Measurements from ENCODE around the gene RAB11FIP3. TPM values are rescaled to one million over a fixed set of nuclear protein-coding genes. Genes with fewer than 3 reads are reported as not detected.

Gene RAB11FIP3
- total and polyA plus RNA-seq, 9 of the 15 experiments (the other 6 are each of a cell fraction or from before 2014, with no cell fraction given): 0.46 to 13.1 (median 4.3) TPM

GRCh38 chr16:510066-510825 is 84.8 kb downstream of the RAB11FIP3 start (continued):
- TF ChIP-seq HMGXB4 (CRISPR knock-in tag; IDR thresholded peaks at IDR 0.05) (no peak), CBFA2T2 (conservative IDR thresholded peaks at IDR 0.05) (no peak)

GRCh38 chr16:512802-513201 is 87.4 kb downstream of the RAB11FIP3 start:
- no TSS peak for BruUV-seq (replicated peaks)
- Histone ChIP-seq H3K4me2 (ENCODE audit: insufficient read depth, low read length) (no peak overlapping the region), H3K27me3 (ENCODE audit: control insufficient read depth in 2 of 2, insufficient read depth in 2 of 2, low read length in 2 of 2) (no peaks in the 10 kb centered on the region), H3K4me1 (replicated peaks in 1 of 2; ENCODE audit: control insufficient read depth in 2 of 2, insufficient read depth in 2 of 2, low read length in 2 of 2) (peaks cover 2 to 31% of the 10 kb centered on the region in 2 experiments; a peak in 4 of 5 replicates), H3K27ac (ENCODE audit: extremely low read depth, low read depth, low read length) (no peak overlapping the region), H3K9me3 (replicated peaks; ENCODE audit: control insufficient read depth, insufficient read depth, low read depth, low read length) (no peaks in the 10 kb centered on the region), H3K4me3 (no peak overlapping the region), H3K9ac (ENCODE audit: insufficient read depth in 1 of 2, low read depth in 2 of 2, low read length in 2 of 2) (no peak overlapping the region), H4K20me1 (replicated peaks; ENCODE audit: control insufficient read depth, insufficient read depth, low read length) (no peaks in the 10 kb centered on the region), H2AFZ (ENCODE audit: low read depth, low read length) (no peak overlapping the region), H3K36me3 (ENCODE audit: control insufficient read depth, insufficient read depth, low read length) (peaks cover 6% of the 10 kb centered on the region; the same call in 1 of the 3 replicates), H3K79me2 (ENCODE audit: control insufficient read depth, insufficient read depth, low read length) (no peaks in the 10 kb centered on the region), H3K9me1 (ENCODE audit: control insufficient read depth, insufficient read depth, low read length) (no peaks in the 10 kb centered on the region)
- ATAC-seq: no peak
- WGBS (ENCODE audit: insufficient coverage, low coverage, missing lambda C conversion rate): 82% methylated on average over 6 of the region's 6 CpGs
- no peak for DNase-seq (ENCODE audit: extremely low read depth in 1 of 4, low spot score in 3 of 4)
- ChIA-PET POLR2A (interaction anchor here (0.9 kb wide), 1 partner anchor 101 kb away, joined by 4 read pairs; no protein-coding TSS in a partner anchor), CTCF (ENCODE audit: low intra/inter-chr PET ratio) (no interaction called here)
- intact Hi-C loops (cut with micrococcal nuclease) (no loop called here), in situ Hi-C loops (cut with MboI) (no loop called here)
- FAIRE-seq: no peak
- TF ChIP-seq ZNF583 (CRISPR knock-in tag; IDR thresholded peaks at IDR 0.05) (no peak), SIN3A (IDR thresholded peaks at IDR 0.05; ENCODE audit: borderline replicate concordance in 2 of 2, control insufficient read depth in 1 of 2, low read depth in 2 of 2, low read length in 2 of 2) (no peak), ETV1 (tag; conservative IDR thresholded peaks at IDR 0.05; ENCODE audit: low read depth) (no peak), FOXK2 (conservative IDR thresholded peaks at IDR 0.05 in 1 of 2, IDR thresholded peaks at IDR 0.05 in 1 of 2; ENCODE audit: low read depth in 2 of 2) (no peak), POU5F1 (IDR thresholded peaks at IDR 0.05; ENCODE audit: borderline replicate concordance, low read depth, low read length, partially characterized antibody) (no peak), MYBL2 (IDR thresholded peaks at IDR 0.05; ENCODE audit: low read depth) (no peak), MYBL2 (CRISPR knock-in tag; IDR thresholded peaks at IDR 0.05; ENCODE audit: borderline replicate concordance) (no peak), MAFG (tag; conservative IDR thresholded peaks at IDR 0.05) (no peak), CREB5 (CRISPR knock-in tag; IDR thresholded peaks at IDR 0.05) (no peak), ZNF512 (tag; IDR thresholded peaks at IDR 0.05) (no peak), KDM4B (IDR thresholded peaks at IDR 0.05; ENCODE audit: borderline replicate concordance in 2 of 2, low read depth in 1 of 2) (no peak)

All from K562 (cell line).